GM18870 (cell line): Measurements from ENCODE around the gene DRAXIN.

Experiments
- ATAC-seq: cut with Tn5 transposase; IDR thresholded peaks from one replicate; pipeline ENCODE4 v1.9.1; 2021; ENCODE audit warnings: moderate library complexity; ENCODE audit not compliant: unreplicated experiment

DRAXIN gene

GRCh38 chr1:11735531-11735853 is 44.0 kb downstream of the DRAXIN start:
- ATAC-seq = no peak

- no peak for ATAC-seq
Observed at GRCh38 chr1:11735854-11736745, 44.6 kb downstream of the DRAXIN start, which contains the start of gene AGTRAP. TSS of gene AGTRAP (plus strand) at chr1:11736136. CDS start at chr1:11736209, 73 bp downstream.

- ATAC-seq = no peak
Observed at GRCh38 chr1:11736746-11737639, 45.5 kb downstream of the DRAXIN start.

- ATAC-seq = no peak
Observed at GRCh38 chr1:11738096-11738495, 46.6 kb downstream of the DRAXIN start.

GRCh38 chr1:11738783-11739182 is 47.3 kb downstream of the DRAXIN start:
- ATAC-seq = no peak

- ATAC-seq = no peak
Observed at GRCh38 chr1:11740258-11741192, 49.0 kb downstream of the DRAXIN start.

GRCh38 chr1:11741482-11741881 is 50.0 kb downstream of the DRAXIN start:
- ATAC-seq = no peak

GRCh38 chr1:11741919-11742558 is 50.5 kb downstream of the DRAXIN start:
- ATAC-seq = no peak

- ATAC-seq = no peak
Observed at GRCh38 chr1:11744287-11744686, 52.8 kb downstream of the DRAXIN start.

- no peak for ATAC-seq
Observed at GRCh38 chr1:11746092-11746491, 54.6 kb downstream of the DRAXIN start.

- no peak for ATAC-seq
Observed at GRCh38 chr1:11746795-11747487, 55.4 kb downstream of the DRAXIN start.

- ATAC-seq = no peak
Observed at GRCh38 chr1:11748294-11749202, 57.0 kb downstream of the DRAXIN start.

- ATAC-seq = no peak
Observed at GRCh38 chr1:11749203-11749689, 57.7 kb downstream of the DRAXIN start.

- ATAC-seq = no peak
Observed at GRCh38 chr1:11749996-11750395, 58.5 kb downstream of the DRAXIN start.

GRCh38 chr1:11751087-11751486 is 59.6 kb downstream of the DRAXIN start:
- no peak for ATAC-seq

- no peak for ATAC-seq
Observed at GRCh38 chr1:11752359-11753088, 61.0 kb downstream of the DRAXIN start.

GRCh38 chr1:11753555-11754208 is 62.2 kb downstream of the DRAXIN start:
- no peak for ATAC-seq
